GM21723 (cell line): Measurements from ENCODE around the gene CBX3.
A peak's percentile ranks its signal among the peaks of the same experiment; 100 is the strongest.
"Not testable (repeated sequence)": the region's sequence is repeated elsewhere in the genome, so short reads cannot be mapped to it uniquely, and the experiment has no call there.

Experiments
- ATAC-seq: cut with Tn5 transposase; IDR thresholded peaks from one replicate; pipeline ENCODE4 v1.9.1; 2021; ENCODE audit warnings: mild to moderate bottlenecking, moderate library complexity; ENCODE audit not compliant: unreplicated experiment

CBX3 gene

GRCh38 chr7:26201247-26202018, at the start of gene CBX3:
Gene CBX3, plus strand, starts transcription at chr7:26201745. Its CDS starts 1,254 bp downstream, at chr7:26202999.
- ATAC-seq = peak; percentile 54

GRCh38 chr7:26151953-26152781, 49.4 kb upstream of the CBX3 start, which contains the start of gene NFE2L3:
Gene NFE2L3, plus strand, starts transcription at chr7:26152198. Its CDS starts 301 bp downstream, at chr7:26152499.
- ATAC-seq = peak; percentile 66

GRCh38 chr7:26152782-26153240, 48.7 kb upstream of the CBX3 start:
- ATAC-seq = peak; percentile 27

GRCh38 chr7:26153241-26153822, 48.2 kb upstream of the CBX3 start:
- ATAC-seq = no peak

- ATAC-seq = no peak
These were observed 47.4 kb upstream of the CBX3 start for GRCh38 chr7:26153823-26154783.

- ATAC-seq = no peak
These were observed 45.8 kb upstream of the CBX3 start for GRCh38 chr7:26155531-26156375.

- ATAC-seq = peak; percentile 43
These were observed 44.8 kb upstream of the CBX3 start for GRCh38 chr7:26156451-26157420.

- no peak for ATAC-seq
These were observed 43.9 kb upstream of the CBX3 start for GRCh38 chr7:26157520-26158105.

- ATAC-seq = no peak
These were observed 42.3 kb upstream of the CBX3 start for GRCh38 chr7:26159243-26159642.

- ATAC-seq = no peak
These were observed 40.6 kb upstream of the CBX3 start for GRCh38 chr7:26160896-26161295.

- no peak for ATAC-seq
These were observed 39.1 kb upstream of the CBX3 start for GRCh38 chr7:26162431-26162830.

GRCh38 chr7:26163804-26164203, 37.7 kb upstream of the CBX3 start:
- not testable (repeated sequence) for ATAC-seq

GRCh38 chr7:26165950-26166683, 35.4 kb upstream of the CBX3 start:
- ATAC-seq = no peak

- peak; percentile 43 for ATAC-seq
These were observed 34.8 kb upstream of the CBX3 start for GRCh38 chr7:26166684-26167266.

GRCh38 chr7:26167303-26167934, 34.1 kb upstream of the CBX3 start:
- peak; percentile 71 for ATAC-seq

GRCh38 chr7:26168458-26169023, 33.0 kb upstream of the CBX3 start:
- ATAC-seq = no peak
